HFFc6 (cell line): Measurements from ENCODE around the gene SQSTM1. TPM values are rescaled to one million over a fixed set of nuclear protein-coding genes. Genes with fewer than 3 reads are reported as not detected.

ENCODE experiments used
- DNase-seq: peaks from one replicate; pipeline ENCODE4 v3.0.0-alpha.2; 2018
- H3K27ac Mint-ChIP-seq: 2 replicates; pipeline ENCODE4 v1.8.0; 2020; ENCODE audit warnings: mild to moderate bottlenecking, mixed read lengths
- H3K27me3 Mint-ChIP-seq: 2 replicates; pipeline ENCODE4 v1.8.0; 2021; ENCODE audit warnings: mild to moderate bottlenecking, moderate library complexity, mixed read lengths; ENCODE audit not compliant: insufficient read depth
- H3K36me3 Mint-ChIP-seq: 2 replicates; pipeline ENCODE4 v1.8.0; 2021; ENCODE audit warnings: low read depth, mixed read lengths
- H3K4me1 Mint-ChIP-seq: 2 replicates; pipeline ENCODE4 v1.8.0; 2020; ENCODE audit warnings: low read depth, mixed read lengths
- H3K4me3 Mint-ChIP-seq: 2 replicates; pipeline ENCODE4 v1.8.0; 2020; ENCODE audit warnings: mild to moderate bottlenecking, moderate library complexity, mixed read lengths
- H3K9me3 Mint-ChIP-seq: 2 replicates; pipeline ENCODE4 v1.8.0; 2020; ENCODE audit warnings: mild to moderate bottlenecking, mixed read lengths
- CTCF ChIP-seq: fragments of 200-600 bp; sonication (generic); IDR thresholded peaks from 2 replicates; pipeline ENCODE4 v1.5.0; 2021; ENCODE audit warnings: antibody characterized with exemption, mild to moderate bottlenecking
- total RNA-seq, 6 experiments: library from RNA; stranded (reverse); fragmentation: NEBNext Ultra II Directional; extraction: Animal tissue kit (Norgen Biotek cat#: 25700); gene quantifications; 2 replicates in 1 of 6; 3 replicates in 5 of 6; pipeline ENCODE4 v1.2.3, GENCODE V29; 2021

SQSTM1 gene
- total RNA-seq, 6 experiments from 2014 or later = 188 to 282 (median 280) TPM

- Mint-ChIP-seq H3K27ac (no peak overlapping the region; the same call in 1 of the 2 replicates), H3K4me3 (no peak overlapping the region), H3K27me3 (peaks cover 6% of the 10 kb centered on the region; the same call in 1 of the 2 replicates), H3K9me3 (no peaks in the 10 kb centered on the region; the same call in 1 of the 2 replicates), H3K36me3 (peaks cover 13% of the 10 kb centered on the region; the same call in 1 of the 2 replicates), H3K4me1 (peaks cover 30% of the 10 kb centered on the region)
- no peak for DNase-seq
- no peak for TF ChIP-seq CTCF
These were observed 3.2 kb upstream of the SQSTM1 start for GRCh38 chr5:179817470-179817840.

GRCh38 chr5:179817890-179818745 is 2.6 kb upstream of the SQSTM1 start:
- peak overlapping the region; percentile 90 for H3K27ac Mint-ChIP-seq
- peaks cover 37% of the 10 kb centered on the region for H3K4me1 Mint-ChIP-seq
- H3K9me3 Mint-ChIP-seq = no peaks in the 10 kb centered on the region; the same call in 1 of the 2 replicates
- peaks cover 6% of the 10 kb centered on the region; the same call in 1 of the 2 replicates for H3K27me3 Mint-ChIP-seq
- TF ChIP-seq CTCF = no peak
- H3K4me3 Mint-ChIP-seq = peak overlapping the region; percentile 72
- DNase-seq = no peak
- H3K36me3 Mint-ChIP-seq = peaks cover 8% of the 10 kb centered on the region; the same call in 1 of the 2 replicates

GRCh38 chr5:179818746-179819295 is 1.9 kb upstream of the SQSTM1 start:
- TF ChIP-seq CTCF = no peak
- Mint-ChIP-seq H3K4me1 (peaks cover 38% of the 10 kb centered on the region), H3K27ac (peak overlapping the region; percentile 90), H3K4me3 (peak overlapping the region; percentile 72), H3K36me3 (peaks cover 6% of the 10 kb centered on the region; the same call in 1 of the 2 replicates), H3K27me3 (peaks cover 6% of the 10 kb centered on the region; the same call in 1 of the 2 replicates), H3K9me3 (no peaks in the 10 kb centered on the region; the same call in 1 of the 2 replicates)
- peak; percentile 76 for DNase-seq

- peaks cover 40% of the 10 kb centered on the region for H3K4me1 Mint-ChIP-seq
- peaks cover 8% of the 10 kb centered on the region for H3K36me3 Mint-ChIP-seq
These were observed 1.2 kb upstream of the SQSTM1 start for GRCh38 chr5:179819296-179820126.

More at GRCh38 chr5:179819296-179820126, 1.2 kb upstream of the SQSTM1 start:
- Mint-ChIP-seq H3K9me3 (no peaks in the 10 kb centered on the region; the same call in 1 of the 2 replicates), H3K27me3 (peaks cover 6% of the 10 kb centered on the region; the same call in 1 of the 2 replicates), H3K4me3 (peak overlapping the region; percentile 72), H3K27ac (peak overlapping the region; percentile 90)
- DNase-seq = peak; percentile 51
- TF ChIP-seq CTCF = no peak
